IMR-90 (cell line): ENCODE data around the gene LRRC36. TPM values are rescaled to one million over a fixed set of nuclear protein-coding genes. Genes with fewer than 3 reads are reported as not detected.

Experiments
- ATAC-seq: fragments of 200-7000 bp; cut with Tn5 transposase; 2 replicates; pipeline ENCODE4 v1.9.1; 2020; ENCODE audit warnings: low read depth, mild to moderate bottlenecking, moderate library complexity
- BruUV-seq: library from RNA; stranded (reverse); fragments of 400-500 nt; replicated peaks from 2 replicates; lab custom pipeline; 2021; lab: Mats Ljungman, UMichigan
- CTCF ChIA-PET: fragments of 300-600 bp; formaldehyde crosslinking; extraction: SDS; loops from one replicate; lab custom pipeline; 2021; ENCODE audit warnings: antibody characterized with exemption; lab: Yijun Ruan, JAX
- POLR2A ChIA-PET: fragments of 300-600 bp; sonication (Branson Sonifier 250); formaldehyde crosslinking; loops from one replicate; lab custom pipeline; 2022; ENCODE audit warnings: antibody characterized with exemption; ENCODE audit not compliant: unreplicated experiment; lab: Charles Lee
- DNase-seq: peaks from one replicate; pipeline ENCODE4 v3.0.0; 2013
- H2AFZ ChIP-seq: replicated peaks from 2 replicates; pipeline ENCODE3; 2013; ENCODE audit warnings: low read length, mild to moderate bottlenecking; ENCODE audit not compliant: poor library complexity
- H2AK5ac ChIP-seq: 2 replicates; pipeline ENCODE4 v1.6.1; 2013; ENCODE audit warnings: low read depth, low read length, inconsistent platforms
- H2AK9ac ChIP-seq: replicated peaks from 2 replicates; pipeline ENCODE3; 2013; ENCODE audit warnings: mild to moderate bottlenecking, low read depth, low read length, moderate library complexity; ENCODE audit not compliant: poor library complexity
- H2BK120ac ChIP-seq: 2 replicates; pipeline ENCODE4 v1.6.1; 2013; ENCODE audit warnings: low read depth, low read length, inconsistent platforms
- H2BK15ac ChIP-seq: 3 replicates; pipeline ENCODE4 v1.6.1; 2013; ENCODE audit warnings: low read depth, low read length, inconsistent platforms
- H2BK20ac ChIP-seq: 2 replicates; pipeline ENCODE4 v1.6.1; 2013; ENCODE audit warnings: low read depth, mild to moderate bottlenecking, inconsistent platforms, low read length, moderate library complexity
- H2BK5ac ChIP-seq: 2 replicates; pipeline ENCODE4 v1.6.1; 2013; ENCODE audit warnings: mild to moderate bottlenecking, low read depth, low read length, inconsistent platforms; ENCODE audit not compliant: poor library complexity, severe bottlenecking
- H3K14ac ChIP-seq: replicated peaks from 2 replicates; pipeline ENCODE4 v1.6.1; 2013; ENCODE audit warnings: low read depth, low read length, inconsistent platforms
- H3K18ac ChIP-seq: 2 replicates; pipeline ENCODE4 v1.6.1; 2013; ENCODE audit warnings: low read depth, low read length, control low read depth
- H3K23ac ChIP-seq: 2 replicates; pipeline ENCODE4 v1.6.1; 2013; ENCODE audit warnings: low read depth, low read length, inconsistent platforms
- H3K27ac ChIP-seq: 2 replicates; pipeline ENCODE4 v1.5.1; 2013; ENCODE audit warnings: mild to moderate bottlenecking, control low read depth, low read length; ENCODE audit not compliant: insufficient read depth
- H3K27me3 ChIP-seq: 2 replicates; pipeline ENCODE4 v1.6.1; 2013; ENCODE audit warnings: low read length; ENCODE audit not compliant: control insufficient read depth, insufficient read depth
- H3K36me3 ChIP-seq: 2 replicates; pipeline ENCODE4 v1.6.1; 2013; ENCODE audit warnings: low read length, mixed read lengths; ENCODE audit not compliant: control insufficient read depth, insufficient read depth
- H3K4ac ChIP-seq: 2 replicates; pipeline ENCODE4 v1.6.1; 2013; ENCODE audit warnings: low read depth, low read length, inconsistent platforms
- H3K4me1 ChIP-seq: 2 replicates; pipeline ENCODE4 v1.6.1; 2013; ENCODE audit warnings: low read length, mixed read lengths; ENCODE audit not compliant: control insufficient read depth, insufficient read depth
- H3K4me2 ChIP-seq: 2 replicates; pipeline ENCODE4 v1.6.1; 2013; ENCODE audit warnings: low read depth, mild to moderate bottlenecking, control low read depth, low read length, moderate library complexity
- H3K4me3 ChIP-seq: 2 replicates; pipeline ENCODE4 v1.5.1; 2013; ENCODE audit warnings: low read depth, mild to moderate bottlenecking, control low read depth, low read length, moderate library complexity; ENCODE audit not compliant: insufficient read depth
- H3K56ac ChIP-seq: 2 replicates; pipeline ENCODE4 v1.6.1; 2013; ENCODE audit warnings: low read length, inconsistent platforms; ENCODE audit not compliant: insufficient read depth; ENCODE audit errors: extremely low read depth
- H3K79me1 ChIP-seq, 2 experiments: 2 replicates each; pipeline ENCODE4 v1.6.1; 2013; ENCODE audit warnings: low read length in 2 of 2, inconsistent platforms in 1 of 2, low read depth in 1 of 2
- H3K9ac ChIP-seq: 2 replicates; pipeline ENCODE4 v1.6.1; 2013; ENCODE audit warnings: low read depth, low read length, control low read depth
- H3K9me1 ChIP-seq: 2 replicates; pipeline ENCODE4 v1.6.1; 2013; ENCODE audit warnings: low read length, inconsistent platforms; ENCODE audit not compliant: insufficient read depth
- H3K9me3 ChIP-seq: 2 replicates; pipeline ENCODE4 v1.6.1; 2013; ENCODE audit warnings: low read length; ENCODE audit not compliant: control insufficient read depth, insufficient read depth
- H4K20me1 ChIP-seq: 2 replicates; pipeline ENCODE4 v1.6.1; 2013; ENCODE audit warnings: low read length, inconsistent platforms; ENCODE audit not compliant: insufficient read depth
- H4K5ac ChIP-seq: 2 replicates; pipeline ENCODE4 v1.6.1; 2013; ENCODE audit warnings: mild to moderate bottlenecking, low read depth, low read length, control low read depth
- H4K8ac ChIP-seq, 2 experiments: 2 replicates each; pipeline ENCODE4 v1.6.1; 2013; ENCODE audit warnings: low read depth in 2 of 2, low read length in 2 of 2, control low read depth in 1 of 2, inconsistent platforms in 1 of 2
- H4K91ac ChIP-seq: 2 replicates; pipeline ENCODE4 v1.6.1; 2013; ENCODE audit warnings: low read depth, low read length, inconsistent platforms; ENCODE audit not compliant: insufficient read depth
- CEBPB ChIP-seq: IDR thresholded peaks from 2 replicates; pipeline ENCODE4 v1.6.1; 2012; ENCODE audit warnings: low read depth, low read length, improper control_type of control experiment
- WGBS, 2 experiments: methylation state at CpG; one replicate each; pipeline versions ENCODE4 v1.1.5 to v1.1.7; 2013; ENCODE audit warnings: missing lambda C conversion rate in 2 of 2; ENCODE audit not compliant: insufficient read length in 1 of 2; ENCODE audit errors: extremely low coverage in 2 of 2; 5-methylcytosine and 5-hydroxymethylcytosine counted together
- dilution Hi-C: fragments of 300-500 bp; cut with HindIII; formaldehyde crosslinking; loops from one replicate; pipeline ENCODE4 v1.14.3; 2018; ENCODE audit warnings: low sequenced_read_pairs; ENCODE audit not compliant: unreplicated experiment
- in situ Hi-C: fragments of 300-500 bp; cut with MboI; formaldehyde crosslinking; loops from 3 replicates; pipeline ENCODE4 v1.14.3; 2019; ENCODE audit warnings: low sequenced_read_pairs, inconsistent platforms, mixed read lengths
- intact Hi-C: fragments of 100-400 bp; cut with micrococcal nuclease; formaldehyde crosslinking; loops from 2 replicates; pipeline ENCODE4 v1.10.0; 2022
- polyA plus RNA-seq, 3 experiments: library from polyadenylated mRNA; depleted of rRNA; stranded (reverse); fragments of >200 nt; gene quantifications; 2 replicates each; pipeline ENCODE4 v1.2.3, GENCODE V29; 2012; ENCODE audit warnings: low replicate concordance in 1 of 3
- total RNA-seq: library from RNA; depleted of rRNA; stranded (reverse); fragments of >200 nt; gene quantifications from 2 replicates; pipeline ENCODE4 v1.2.3, GENCODE V29; 2012
- TF ChIP-seq, protein P1 (sequence below): conservative IDR thresholded peaks from 2 replicates; pipeline ENCODE4 v1.5.1; 2012; ENCODE audit warnings: mild to moderate bottlenecking, low read depth, low read length, improper control_type of control experiment

Gene LRRC36
- total and polyA plus RNA-seq, 2 of the 4 experiments (the other 2 are of a cell fraction), result 0.18 to 0.29 TPM

DNA sequence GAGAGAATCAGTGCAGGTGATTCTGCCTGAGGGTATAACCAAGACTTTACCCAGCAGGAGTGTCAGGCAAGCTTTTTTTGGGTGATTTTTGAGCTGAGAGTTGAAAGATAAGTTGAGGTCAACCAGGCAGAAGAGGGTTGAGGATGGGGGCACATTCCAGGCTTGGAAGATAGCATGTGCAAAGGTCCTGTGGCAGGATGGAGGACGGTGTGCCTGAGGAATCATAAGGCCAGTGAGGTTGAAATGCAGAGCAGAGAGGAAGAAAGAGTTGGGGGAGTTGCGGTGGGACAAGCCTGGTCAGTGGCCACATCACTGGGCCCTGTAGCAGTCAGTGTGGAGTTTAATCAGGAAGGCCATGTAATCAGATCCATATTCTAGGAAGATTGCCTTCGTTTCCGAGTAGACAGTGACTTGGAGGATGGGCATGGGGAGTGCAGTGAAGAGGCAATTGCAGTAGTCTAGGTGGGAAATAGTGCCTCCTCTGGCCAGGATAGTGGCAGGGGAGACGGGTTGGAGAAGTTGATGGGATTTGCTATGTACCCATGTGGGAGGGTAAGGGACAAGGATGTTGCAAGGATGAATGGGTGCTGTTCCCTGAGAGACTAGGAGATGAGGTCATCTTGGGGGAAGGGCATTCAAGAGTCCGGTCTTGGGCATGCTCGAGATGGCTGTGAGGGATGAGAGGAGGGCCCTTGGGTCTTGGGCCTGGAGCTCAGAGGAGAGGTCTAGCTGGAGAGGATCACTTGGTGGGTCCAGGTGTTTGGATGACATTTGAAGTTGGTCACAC is 43.4 kb upstream of the LRRC36 start:
- CTCF ChIA-PET, result interaction anchor here (1.4 kb wide), 1 partner anchor 22 kb away, joined by 5 read pairs; no protein-coding TSS in a partner anchor

More for the DNA sequence above, 43.4 kb upstream of the LRRC36 start:
- no peak overlapping the region; a peak in 1 of 4 replicates for H4K8ac ChIP-seq
- no peaks in the 10 kb centered on the region for H3K27me3 ChIP-seq
- DNase-seq (peak; percentile 44), ATAC-seq (no peak)
- no peak overlapping the region for H2BK15ac ChIP-seq
- intact Hi-C loops, result no loop called here
- no peak overlapping the region for H3K9ac ChIP-seq
- H4K20me1 ChIP-seq, result no peaks in the 10 kb centered on the region
- H2AFZ ChIP-seq, result peak overlapping the region; percentile 52
- H3K79me1 ChIP-seq, result peaks cover 0 to 16% of the 10 kb centered on the region in 2 experiments; a peak in 3 of 4 replicates
- dilution Hi-C loops, result no loop called here
- no peak overlapping the region for H3K14ac ChIP-seq
- no peak overlapping the region for H3K27ac ChIP-seq
- H3K23ac ChIP-seq, result no peak overlapping the region
- BruUV-seq, result no TSS peak
- H3K4ac ChIP-seq, result peak overlapping the region; percentile 40; the same call in 1 of the 2 replicates
- H3K4me2 ChIP-seq, result no peak overlapping the region
- no peak overlapping the region for H3K56ac ChIP-seq
- WGBS, 2 experiments, result 95% methylated on average over 4 of the region's 7 CpGs; no CpG with 5 or more reads in 1 of the 2 experiments
- in situ Hi-C loops, result no loop called here
- peaks cover 15% of the 10 kb centered on the region for H3K9me1 ChIP-seq
- H2AK5ac ChIP-seq, result peak overlapping the region; percentile 48; the same call in 1 of the 2 replicates
- peak overlapping the region; percentile 2 for H2AK9ac ChIP-seq
- H3K4me3 ChIP-seq, result no peak overlapping the region
- H4K91ac ChIP-seq, result peak overlapping the region; percentile 5; the same call in 1 of the 2 replicates
- no peak overlapping the region for H2BK20ac ChIP-seq
- H3K18ac ChIP-seq, result no peak overlapping the region
- H3K36me3 ChIP-seq, result no peaks in the 10 kb centered on the region
- H4K5ac ChIP-seq, result no peak overlapping the region
- no peak overlapping the region for H2BK5ac ChIP-seq
- TF ChIP-seq CEBPB, result peak; percentile 70
- TF ChIP-seq, protein P1, sequence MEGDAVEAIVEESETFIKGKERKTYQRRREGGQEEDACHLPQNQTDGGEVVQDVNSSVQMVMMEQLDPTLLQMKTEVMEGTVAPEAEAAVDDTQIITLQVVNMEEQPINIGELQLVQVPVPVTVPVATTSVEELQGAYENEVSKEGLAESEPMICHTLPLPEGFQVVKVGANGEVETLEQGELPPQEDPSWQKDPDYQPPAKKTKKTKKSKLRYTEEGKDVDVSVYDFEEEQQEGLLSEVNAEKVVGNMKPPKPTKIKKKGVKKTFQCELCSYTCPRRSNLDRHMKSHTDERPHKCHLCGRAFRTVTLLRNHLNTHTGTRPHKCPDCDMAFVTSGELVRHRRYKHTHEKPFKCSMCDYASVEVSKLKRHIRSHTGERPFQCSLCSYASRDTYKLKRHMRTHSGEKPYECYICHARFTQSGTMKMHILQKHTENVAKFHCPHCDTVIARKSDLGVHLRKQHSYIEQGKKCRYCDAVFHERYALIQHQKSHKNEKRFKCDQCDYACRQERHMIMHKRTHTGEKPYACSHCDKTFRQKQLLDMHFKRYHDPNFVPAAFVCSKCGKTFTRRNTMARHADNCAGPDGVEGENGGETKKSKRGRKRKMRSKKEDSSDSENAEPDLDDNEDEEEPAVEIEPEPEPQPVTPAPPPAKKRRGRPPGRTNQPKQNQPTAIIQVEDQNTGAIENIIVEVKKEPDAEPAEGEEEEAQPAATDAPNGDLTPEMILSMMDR, result no peak
- H3K9me3 ChIP-seq, result no peaks in the 10 kb centered on the region
- POLR2A ChIA-PET, result no interaction called here
- peaks cover 11% of the 10 kb centered on the region for H3K4me1 ChIP-seq
- no peak overlapping the region for H2BK120ac ChIP-seq
